ENCODE data around the gene OSBPL5.

OSBPL5 gene, protein sequence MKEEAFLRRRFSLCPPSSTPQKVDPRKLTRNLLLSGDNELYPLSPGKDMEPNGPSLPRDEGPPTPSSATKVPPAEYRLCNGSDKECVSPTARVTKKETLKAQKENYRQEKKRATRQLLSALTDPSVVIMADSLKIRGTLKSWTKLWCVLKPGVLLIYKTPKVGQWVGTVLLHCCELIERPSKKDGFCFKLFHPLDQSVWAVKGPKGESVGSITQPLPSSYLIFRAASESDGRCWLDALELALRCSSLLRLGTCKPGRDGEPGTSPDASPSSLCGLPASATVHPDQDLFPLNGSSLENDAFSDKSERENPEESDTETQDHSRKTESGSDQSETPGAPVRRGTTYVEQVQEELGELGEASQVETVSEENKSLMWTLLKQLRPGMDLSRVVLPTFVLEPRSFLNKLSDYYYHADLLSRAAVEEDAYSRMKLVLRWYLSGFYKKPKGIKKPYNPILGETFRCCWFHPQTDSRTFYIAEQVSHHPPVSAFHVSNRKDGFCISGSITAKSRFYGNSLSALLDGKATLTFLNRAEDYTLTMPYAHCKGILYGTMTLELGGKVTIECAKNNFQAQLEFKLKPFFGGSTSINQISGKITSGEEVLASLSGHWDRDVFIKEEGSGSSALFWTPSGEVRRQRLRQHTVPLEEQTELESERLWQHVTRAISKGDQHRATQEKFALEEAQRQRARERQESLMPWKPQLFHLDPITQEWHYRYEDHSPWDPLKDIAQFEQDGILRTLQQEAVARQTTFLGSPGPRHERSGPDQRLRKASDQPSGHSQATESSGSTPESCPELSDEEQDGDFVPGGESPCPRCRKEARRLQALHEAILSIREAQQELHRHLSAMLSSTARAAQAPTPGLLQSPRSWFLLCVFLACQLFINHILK

GRCh38 chr11:3165152-3165705 lies at the start of gene OSBPL5:
TSS of gene OSBPL5 (minus strand) at chr11:3165310. CDS start at chr11:3129148, 36,162 bp downstream.
- no peak for DNase-seq

DNA sequence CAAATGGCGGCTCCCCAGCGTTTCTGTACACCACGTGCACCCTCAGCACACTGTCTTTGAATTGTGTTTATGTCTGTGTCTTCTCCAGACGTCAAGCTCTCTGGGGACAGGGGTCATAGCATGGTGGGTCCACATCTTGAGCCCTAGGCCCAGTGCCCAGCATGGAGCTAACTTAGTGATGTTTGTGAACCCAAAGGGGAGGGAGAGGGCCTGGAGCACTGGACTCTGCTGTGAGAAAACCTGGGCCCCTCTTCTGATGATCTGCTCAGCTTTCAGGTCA lies 49.2 kb upstream of the OSBPL5 start:
- no peak for DNase-seq

- DNase-seq: no peak
These were observed 48.7 kb upstream of the OSBPL5 start for GRCh38 chr11:3213659-3214419.

DNA sequence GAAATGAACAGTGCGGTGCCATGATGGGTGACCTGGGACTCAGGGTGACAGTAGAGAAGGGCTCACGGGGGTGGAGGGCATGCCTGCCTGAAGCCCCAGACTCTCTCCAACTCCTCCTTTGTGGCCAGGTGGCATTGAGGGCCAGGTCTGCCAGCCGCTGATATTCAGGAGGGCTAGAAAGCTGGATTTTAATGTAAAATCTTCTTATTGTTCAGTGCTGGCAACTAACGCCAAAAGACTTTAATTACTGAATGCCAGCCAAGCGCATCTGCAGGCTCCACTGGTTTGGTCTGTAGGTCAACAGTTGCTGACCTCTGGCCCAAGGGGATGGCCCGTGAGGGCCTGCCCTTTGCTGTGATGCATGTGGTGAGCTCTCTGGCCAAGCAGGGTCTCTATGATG lies 43.2 kb upstream of the OSBPL5 start:
- DNase-seq: no peak

DNA sequence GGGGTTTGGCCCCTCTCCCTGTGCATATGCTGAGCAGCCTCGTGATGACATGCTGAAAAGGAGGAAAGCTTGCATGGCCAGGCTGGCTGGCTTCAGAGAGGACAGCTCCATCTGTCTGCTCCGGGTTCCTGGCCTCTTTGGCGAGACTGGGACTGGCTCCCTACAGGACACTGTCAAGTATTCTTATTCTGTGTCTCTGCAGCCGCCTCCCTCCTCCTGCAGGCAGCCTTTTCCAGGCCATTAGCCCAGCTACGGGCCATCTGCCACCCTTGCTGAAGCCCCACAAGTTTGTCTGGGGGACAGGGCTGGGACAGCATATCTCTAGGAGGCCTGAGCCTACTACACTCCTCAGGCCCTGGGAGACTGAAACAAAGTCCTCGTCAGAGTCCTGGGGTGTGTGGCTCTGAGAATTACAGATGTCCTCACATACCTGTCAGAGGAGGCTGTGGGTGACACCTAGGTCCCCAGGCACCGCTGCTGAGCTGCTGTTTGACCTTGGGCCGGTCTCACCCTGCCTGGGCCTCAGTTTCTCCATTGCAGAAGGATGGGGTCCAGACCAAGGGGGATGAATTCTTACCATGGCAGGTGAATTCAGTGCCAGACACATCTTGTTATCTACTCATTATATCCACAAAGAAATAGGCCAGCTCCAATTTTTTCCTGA lies 42.5 kb upstream of the OSBPL5 start:
- no peak for DNase-seq

GRCh38 chr11:3206922-3207204 lies 41.8 kb upstream of the OSBPL5 start:
- no peak for DNase-seq

GRCh38 chr11:3206156-3206921 lies 41.2 kb upstream of the OSBPL5 start:
- no peak for DNase-seq

GRCh38 chr11:3205261-3206155 lies 40.4 kb upstream of the OSBPL5 start:
- DNase-seq: no peak

DNA sequence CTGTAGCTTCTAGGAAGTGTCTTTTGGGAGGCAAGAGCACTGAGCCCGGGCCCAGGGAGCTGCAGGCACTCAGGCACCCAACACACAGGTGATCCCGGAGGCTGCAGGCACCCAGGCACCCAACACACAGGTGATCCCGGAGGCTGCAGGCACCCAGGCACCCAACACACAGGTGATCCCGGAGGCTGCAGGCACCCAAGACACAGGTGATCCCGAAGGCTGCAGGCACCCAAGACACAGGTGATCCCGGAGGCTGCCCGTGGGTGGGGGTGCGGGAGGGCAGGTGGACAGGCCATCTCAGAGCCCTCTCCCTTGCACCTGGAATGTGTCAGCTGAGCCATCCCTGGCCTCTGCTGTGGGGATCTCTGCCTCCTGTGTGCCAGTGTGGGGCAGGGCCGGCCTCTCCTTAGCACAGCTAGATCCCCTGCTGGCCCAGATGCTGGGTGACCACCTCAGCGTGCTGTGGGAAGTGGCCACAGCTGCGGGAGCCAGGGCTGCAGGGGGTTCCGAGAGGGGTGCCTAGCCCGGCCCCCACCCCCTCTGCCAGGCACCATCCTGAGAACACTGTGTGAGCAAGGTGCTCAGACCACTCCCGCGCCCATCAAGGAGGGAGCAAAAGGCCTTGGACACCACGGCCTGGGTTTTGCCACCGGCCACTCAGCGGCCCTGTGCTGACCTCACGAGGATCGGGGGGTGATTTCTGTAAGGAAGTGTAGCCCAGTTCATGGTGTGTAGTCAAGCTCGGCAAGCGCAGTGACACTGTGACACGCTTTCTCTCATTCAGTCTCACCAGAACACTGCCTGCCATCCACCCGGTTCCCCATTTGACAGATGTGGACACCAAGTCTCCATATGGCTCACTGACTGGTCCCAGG lies 39.3 kb upstream of the OSBPL5 start:
- no peak for DNase-seq

GRCh38 chr11:3203221-3204043 lies 38.3 kb upstream of the OSBPL5 start:
- DNase-seq: no peak

DNA sequence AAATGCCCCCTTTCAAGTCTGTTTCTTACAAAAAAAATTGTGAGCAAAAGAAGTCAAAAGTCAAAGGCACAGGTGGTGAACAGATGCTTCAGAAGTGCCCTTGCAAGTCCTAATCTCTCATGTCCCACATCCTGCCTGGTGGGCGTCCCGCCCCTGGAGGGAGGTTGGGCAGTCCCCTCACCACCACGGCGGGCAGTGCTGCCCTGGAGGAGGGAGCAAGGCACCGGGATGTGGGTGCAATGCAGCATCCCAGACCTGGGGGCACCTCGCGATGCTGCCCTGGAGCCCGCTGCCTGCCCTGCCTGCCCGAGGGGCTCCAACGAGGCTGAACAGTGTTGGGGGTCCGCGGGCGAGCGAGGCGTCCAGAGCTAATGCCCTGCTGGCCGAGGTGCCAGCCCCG lies 37.6 kb upstream of the OSBPL5 start:
- no peak for DNase-seq

- no peak for DNase-seq
These were observed 37.2 kb upstream of the OSBPL5 start for GRCh38 chr11:3202305-3202704.

DNA sequence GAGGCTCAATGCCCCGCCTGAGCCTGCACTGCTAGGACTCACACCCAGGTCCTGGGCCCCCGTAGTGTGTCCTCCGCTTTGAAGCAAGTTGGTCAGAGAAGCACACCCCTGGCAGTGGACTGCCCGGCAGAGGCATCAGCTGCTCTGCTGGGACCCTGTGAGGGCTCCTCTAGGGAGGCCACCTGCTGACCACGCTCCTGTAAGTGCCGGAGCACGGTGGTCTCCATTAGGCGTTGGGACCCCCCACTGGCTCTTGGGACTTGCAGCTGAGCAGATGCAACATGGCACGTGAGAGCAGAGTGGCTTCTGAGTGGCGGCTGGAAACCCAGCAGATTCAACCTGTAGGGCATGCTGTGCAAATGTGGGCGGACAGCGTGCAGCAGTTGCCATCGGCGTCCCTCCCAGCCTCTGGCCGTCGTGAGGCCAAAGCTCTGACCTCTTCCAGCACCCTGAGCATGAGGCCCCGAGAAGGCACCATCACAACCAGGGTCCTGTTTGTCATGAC lies 36.6 kb upstream of the OSBPL5 start:
- no peak for DNase-seq

- DNase-seq: no peak
These were observed 36.0 kb upstream of the OSBPL5 start for GRCh38 chr11:3201112-3201581.

DNA sequence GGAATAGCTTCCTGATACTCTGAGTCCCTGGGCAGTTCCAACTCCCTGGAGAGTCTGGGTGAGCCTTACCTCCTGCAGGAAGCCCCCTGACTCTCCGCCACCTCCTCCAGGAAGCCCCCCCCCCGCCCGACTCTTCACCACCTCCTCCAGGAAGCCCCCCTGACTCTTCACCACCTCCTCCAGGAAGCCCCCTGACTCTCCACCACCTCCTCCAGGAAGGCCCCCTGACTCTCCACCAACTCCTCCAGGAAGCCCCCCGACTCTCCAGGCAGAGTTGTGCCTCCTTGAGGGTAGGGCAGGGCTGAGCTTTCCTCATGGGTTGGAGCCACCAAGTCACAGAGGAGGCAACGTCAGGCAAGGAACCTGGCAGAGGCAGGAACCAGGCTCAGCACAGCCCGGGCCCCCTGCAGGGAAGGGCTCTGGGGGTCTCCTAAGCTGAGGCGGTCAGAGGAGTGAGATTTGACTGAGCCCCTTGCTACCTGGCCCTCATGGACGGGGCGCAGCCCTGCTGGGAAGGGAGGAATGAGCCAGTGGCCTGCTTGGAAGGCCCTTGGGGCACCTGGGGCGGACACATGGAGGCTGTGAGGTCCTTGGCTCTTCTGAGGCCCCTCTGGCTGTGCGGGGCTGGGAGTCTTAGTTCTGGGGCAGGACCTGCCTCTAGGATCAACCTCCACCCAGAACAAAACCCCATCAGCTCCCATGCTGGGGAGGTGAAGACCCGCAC lies 35.4 kb upstream of the OSBPL5 start:
- DNase-seq: no peak

GRCh38 chr11:3199537-3200295 lies 34.6 kb upstream of the OSBPL5 start:
- no peak for DNase-seq

- DNase-seq: no peak
These were observed 33.7 kb upstream of the OSBPL5 start for GRCh38 chr11:3198815-3199214.

Data from GOT3 (cell line).